ENCODE data around the gene PRELID3B. TPM values are rescaled to one million over a fixed set of nuclear protein-coding genes. Genes with fewer than 3 reads are reported as not detected.

Gene PRELID3B
- total and polyA plus RNA-seq, 2 of the 13 experiments (the other 11 are each of a cell fraction or from before 2014, with no cell fraction given) = 23.3 to 42.6 TPM

- TF ChIP-seq, protein P1, sequence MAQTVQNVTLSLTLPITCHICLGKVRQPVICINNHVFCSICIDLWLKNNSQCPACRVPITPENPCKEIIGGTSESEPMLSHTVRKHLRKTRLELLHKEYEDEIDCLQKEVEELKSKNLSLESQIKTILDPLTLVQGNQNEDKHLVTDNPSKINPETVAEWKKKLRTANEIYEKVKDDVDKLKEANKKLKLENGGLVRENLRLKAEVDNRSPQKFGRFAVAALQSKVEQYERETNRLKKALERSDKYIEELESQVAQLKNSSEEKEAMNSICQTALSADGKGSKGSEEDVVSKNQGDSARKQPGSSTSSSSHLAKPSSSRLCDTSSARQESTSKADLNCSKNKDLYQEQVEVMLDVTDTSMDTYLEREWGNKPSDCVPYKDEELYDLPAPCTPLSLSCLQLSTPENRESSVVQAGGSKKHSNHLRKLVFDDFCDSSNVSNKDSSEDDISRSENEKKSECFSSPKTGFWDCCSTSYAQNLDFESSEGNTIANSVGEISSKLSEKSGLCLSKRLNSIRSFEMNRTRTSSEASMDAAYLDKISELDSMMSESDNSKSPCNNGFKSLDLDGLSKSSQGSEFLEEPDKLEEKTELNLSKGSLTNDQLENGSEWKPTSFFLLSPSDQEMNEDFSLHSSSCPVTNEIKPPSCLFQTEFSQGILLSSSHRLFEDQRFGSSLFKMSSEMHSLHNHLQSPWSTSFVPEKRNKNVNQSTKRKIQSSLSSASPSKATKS (CRISPR knock-in tag; IDR thresholded peaks at IDR 0.05) = no peak
- TF ChIP-seq, protein P2, sequence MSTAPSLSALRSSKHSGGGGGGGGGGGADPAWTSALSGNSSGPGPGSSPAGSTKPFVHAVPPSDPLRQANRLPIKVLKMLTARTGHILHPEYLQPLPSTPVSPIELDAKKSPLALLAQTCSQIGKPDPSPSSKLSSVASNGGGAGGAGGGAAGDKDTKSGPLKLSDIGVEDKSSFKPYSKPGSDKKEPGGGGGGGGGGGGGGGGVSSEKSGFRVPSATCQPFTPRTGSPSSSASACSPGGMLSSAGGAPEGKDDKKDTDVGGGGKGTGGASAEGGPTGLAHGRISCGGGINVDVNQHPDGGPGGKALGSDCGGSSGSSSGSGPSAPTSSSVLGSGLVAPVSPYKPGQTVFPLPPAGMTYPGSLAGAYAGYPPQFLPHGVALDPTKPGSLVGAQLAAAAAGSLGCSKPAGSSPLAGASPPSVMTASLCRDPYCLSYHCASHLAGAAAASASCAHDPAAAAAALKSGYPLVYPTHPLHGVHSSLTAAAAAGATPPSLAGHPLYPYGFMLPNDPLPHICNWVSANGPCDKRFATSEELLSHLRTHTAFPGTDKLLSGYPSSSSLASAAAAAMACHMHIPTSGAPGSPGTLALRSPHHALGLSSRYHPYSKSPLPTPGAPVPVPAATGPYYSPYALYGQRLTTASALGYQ (CRISPR knock-in tag; IDR thresholded peaks at IDR 0.05) = no peak
- 0 out of 2 replicates have a peak, but pooled peaks have one; percentile 28 for TF ChIP-seq MED1 (CRISPR knock-in tag; IDR thresholded peaks at IDR 0.05)
- TF ChIP-seq, protein P3, sequence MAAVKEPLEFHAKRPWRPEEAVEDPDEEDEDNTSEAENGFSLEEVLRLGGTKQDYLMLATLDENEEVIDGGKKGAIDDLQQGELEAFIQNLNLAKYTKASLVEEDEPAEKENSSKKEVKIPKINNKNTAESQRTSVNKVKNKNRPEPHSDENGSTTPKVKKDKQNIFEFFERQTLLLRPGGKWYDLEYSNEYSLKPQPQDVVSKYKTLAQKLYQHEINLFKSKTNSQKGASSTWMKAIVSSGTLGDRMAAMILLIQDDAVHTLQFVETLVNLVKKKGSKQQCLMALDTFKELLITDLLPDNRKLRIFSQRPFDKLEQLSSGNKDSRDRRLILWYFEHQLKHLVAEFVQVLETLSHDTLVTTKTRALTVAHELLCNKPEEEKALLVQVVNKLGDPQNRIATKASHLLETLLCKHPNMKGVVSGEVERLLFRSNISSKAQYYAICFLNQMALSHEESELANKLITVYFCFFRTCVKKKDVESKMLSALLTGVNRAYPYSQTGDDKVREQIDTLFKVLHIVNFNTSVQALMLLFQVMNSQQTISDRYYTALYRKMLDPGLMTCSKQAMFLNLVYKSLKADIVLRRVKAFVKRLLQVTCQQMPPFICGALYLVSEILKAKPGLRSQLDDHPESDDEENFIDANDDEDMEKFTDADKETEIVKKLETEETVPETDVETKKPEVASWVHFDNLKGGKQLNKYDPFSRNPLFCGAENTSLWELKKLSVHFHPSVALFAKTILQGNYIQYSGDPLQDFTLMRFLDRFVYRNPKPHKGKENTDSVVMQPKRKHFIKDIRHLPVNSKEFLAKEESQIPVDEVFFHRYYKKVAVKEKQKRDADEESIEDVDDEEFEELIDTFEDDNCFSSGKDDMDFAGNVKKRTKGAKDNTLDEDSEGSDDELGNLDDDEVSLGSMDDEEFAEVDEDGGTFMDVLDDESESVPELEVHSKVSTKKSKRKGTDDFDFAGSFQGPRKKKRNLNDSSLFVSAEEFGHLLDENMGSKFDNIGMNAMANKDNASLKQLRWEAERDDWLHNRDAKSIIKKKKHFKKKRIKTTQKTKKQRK (IDR thresholded peaks at IDR 0.05; ENCODE audit: low read length) = no peak
- TF ChIP-seq MED13 (CRISPR knock-in tag; IDR thresholded peaks at IDR 0.05) = no peak
- 0 out of 2 replicates have a peak, but pooled peaks have one; percentile 39 for TF ChIP-seq ZNF430 (CRISPR knock-in tag; IDR thresholded peaks at IDR 0.05)
- no peak for TF ChIP-seq ZNF296 (CRISPR knock-in tag; conservative IDR thresholded peaks at IDR 0.05)
- no peak for TF ChIP-seq SPEN (CRISPR knock-in tag; IDR thresholded peaks at IDR 0.05; ENCODE audit: low read depth)
- TF ChIP-seq RARG (CRISPR knock-in tag; IDR thresholded peaks at IDR 0.05; ENCODE audit: low read depth) = no peak
- TF ChIP-seq BRD4 (CRISPR knock-in tag; IDR thresholded peaks at IDR 0.05) = peak; percentile 48; the same call in 1 of the 2 replicates
- TF ChIP-seq MIXL1 (CRISPR knock-in tag; IDR thresholded peaks at IDR 0.05) = no peak
- no peak for TF ChIP-seq XBP1 (CRISPR knock-in tag; IDR thresholded peaks at IDR 0.05)
- no peak for TF ChIP-seq ZBTB21 (CRISPR knock-in tag; IDR thresholded peaks at IDR 0.05)
- no peak for TF ChIP-seq ZNF781 (CRISPR knock-in tag; IDR thresholded peaks at IDR 0.05; ENCODE audit: borderline replicate concordance, not compliant biosample characterization)
- no peak for TF ChIP-seq ZNF543 (CRISPR knock-in tag; IDR thresholded peaks at IDR 0.05)
- TF ChIP-seq CEBPG (CRISPR knock-in tag; IDR thresholded peaks at IDR 0.05) = no peak; the same call in 1 of the 2 replicates
- peak; percentile 48; the same call in 1 of the 2 replicates for TF ChIP-seq PRDM15 (CRISPR knock-in tag; IDR thresholded peaks at IDR 0.05)
- no peak for TF ChIP-seq HNRNPUL1 (IDR thresholded peaks at IDR 0.05; ENCODE audit: low read depth, low read length)
- TF ChIP-seq ZNF207 (IDR thresholded peaks at IDR 0.05; ENCODE audit: borderline replicate concordance) = no peak
Measured at GRCh38 chr20:59010995-59011873, 31.4 kb downstream of the PRELID3B start (continued).

Data from HepG2 (cell line).